Spleen (tissue), 11 donors: ENCODE measurements around the gene HES6. TPM values are rescaled to one million over a fixed set of nuclear protein-coding genes. Genes with fewer than 3 reads are reported as not detected.

Experiments
- DNase-seq: peaks from one replicate; pipeline ENCODE4 v3.0.0-alpha.2; 2020
- H3K27ac ChIP-seq, 8 donors: fragments of 200-600 bp; sonication (generic) in 7 of 8; 1 replicate in 4 of 8; 2 replicates in 4 of 8; pipeline versions ENCODE4 v1.5.0 to v1.8.0; 2016 to 2021; ENCODE audit warnings: inconsistent platforms in 4 of 8, mild to moderate bottlenecking in 4 of 8, moderate library complexity in 1 of 8
- H3K27me3 ChIP-seq, 7 donors: fragments of 200-600 bp; sonication (generic) in 6 of 7; replicated peaks in 1 of 7; 1 replicate in 4 of 7; 2 replicates in 3 of 7; pipeline versions ENCODE4 v1.5.0 to v1.8.0; 2016 to 2021; ENCODE audit warnings: inconsistent platforms in 3 of 7, mild to moderate bottlenecking in 1 of 7
- H3K36me3 ChIP-seq, 6 donors: fragments of 200-600 bp; sonication (generic) in 5 of 6; 1 replicate in 4 of 6; 2 replicates in 2 of 6; pipeline versions ENCODE4 v1.5.0 to v1.8.0; 2016 to 2021; ENCODE audit warnings: inconsistent platforms in 2 of 6
- H3K4me1 ChIP-seq, 6 donors: fragments of 200-600 bp; sonication (generic) in 5 of 6; 1 replicate in 3 of 6; 2 replicates in 3 of 6; pipeline versions ENCODE4 v1.5.0 to v1.8.0; 2016 to 2021; ENCODE audit warnings: inconsistent platforms in 3 of 6
- H3K4me3 ChIP-seq, 8 donors: fragments of 200-600 bp; sonication (generic) in 7 of 8; 1 replicate in 4 of 8; 2 replicates in 4 of 8; pipeline versions ENCODE4 v1.5.0 to v1.8.0; 2016 to 2021; ENCODE audit warnings: inconsistent platforms in 4 of 8, mild to moderate bottlenecking in 4 of 8, moderate library complexity in 2 of 8
- H3K9me3 ChIP-seq, 8 donors: fragments of 200-600 bp; sonication (generic) in 7 of 8; 1 replicate in 4 of 8; 2 replicates in 4 of 8; pipeline versions ENCODE4 v1.5.0 to v1.8.0; 2016 to 2021; ENCODE audit warnings: inconsistent platforms in 4 of 8
- CTCF ChIP-seq, 11 experiments: fragments of 200-600 bp in 7 of 11; fragments of 450-650 bp in 4 of 11; sonication (generic) in 4 of 11; IDR thresholded peaks in 8 of 11; conservative IDR thresholded peaks in 3 of 11; 1 replicate in 7 of 11; 2 replicates in 4 of 11; pipeline versions ENCODE4 v1.4.0 to v1.8.0; 2016 to 2021; ENCODE audit warnings: antibody characterized with exemption in 11 of 11, inconsistent platforms in 4 of 11, mild to moderate bottlenecking in 1 of 11
- POLR2A ChIP-seq, 3 donors: fragments of 450-650 bp; IDR thresholded peaks; one replicate each; pipeline ENCODE4 v1.5.1; 2017; ENCODE audit warnings: antibody characterized with exemption in 3 of 3, mild to moderate bottlenecking in 1 of 3
- POLR2AphosphoS5 ChIP-seq, 3 donors: sonication (generic); formaldehyde crosslinking; IDR thresholded peaks; one replicate each; pipeline ENCODE4 v1.5.1; 2017; ENCODE audit warnings: antibody characterized with exemption in 3 of 3
- WGBS, 5 donors: extraction: QIAGEN DNeasy Blood & Tissue Kit in 3 of 5; methylation state at CpG; one replicate each; pipeline versions ENCODE4 v1.1.5 to v1.1.7; 2013 to 2018; 5-methylcytosine and 5-hydroxymethylcytosine counted together
- intact Hi-C: fragments of 100-400 bp; cut with DNase I; formaldehyde crosslinking; loops from one replicate; pipeline ENCODE4 v1.15.0; 2023; ENCODE audit warnings: low total_unique reads
- polyA plus RNA-seq, 3 donors: library from polyadenylated mRNA; stranded (reverse); fragments of 200-250 nt; gene quantifications; one replicate each; pipeline ENCODE4 v1.2.1, GENCODE V29; 2013
- total RNA-seq, 7 donors: library from RNA; depleted of rRNA in 3 of 7; stranded (reverse); fragments of >200 nt in 3 of 7; fragmentation: NEBNext Ultra II Directional in 4 of 7; extraction: Animal tissue kit (Norgen Biotek cat#: 25700) in 4 of 7; gene quantifications; one replicate each; pipeline versions ENCODE4 v1.1.0 to v1.2.1, GENCODE V29; 2016 to 2021
- donor health status: healthy with polysubstance abuse.
- donor health status: DM: no; HTN: no; CAD: no; lungs with moderate emphysema.
- donor health status: DM: no; HTN: no; CAD: no.
- donor health status: Bipolar disorder and iron deficiency.
- donor health status: healthy.
- donor health status: DM: no; HTN: no; CAD: no.
- donor health status: DM: yes; HTN: yes; CAD: no.

The HES6 gene
- total and polyA plus RNA-seq, 10 donors: 3.9 to 22.7 (median 8.3) TPM

DNA sequence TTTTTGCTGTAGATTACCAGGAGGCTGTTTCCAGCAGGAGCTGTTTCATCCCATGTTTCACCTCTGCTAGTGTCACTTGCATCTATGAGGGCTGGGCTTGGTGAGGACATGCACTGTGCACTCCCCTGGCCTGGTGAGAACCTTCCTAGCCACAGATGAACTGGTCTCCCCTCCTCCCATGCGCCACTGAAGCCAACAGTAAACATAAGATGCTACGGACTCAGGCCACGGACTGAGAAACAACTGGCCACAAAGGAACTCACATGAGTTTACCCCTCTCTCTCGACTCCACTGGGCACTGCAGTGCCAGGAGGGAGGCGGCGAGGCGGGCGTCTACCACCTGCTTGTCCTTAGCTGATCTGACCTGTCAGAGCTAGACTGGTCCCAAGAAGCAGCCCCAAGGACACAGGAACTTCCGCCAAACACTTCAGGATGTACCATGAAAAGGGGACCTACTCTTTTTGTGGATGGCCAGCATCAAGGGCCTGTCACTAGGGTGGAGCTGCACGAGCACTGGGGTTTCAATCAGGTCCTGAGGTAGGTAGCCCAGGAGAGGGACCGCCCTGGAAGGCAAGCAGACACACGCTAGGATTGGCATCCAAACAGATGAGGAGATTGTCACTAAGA lies 22.8 kb upstream of the HES6 start:
- peaks cover 0 to 88% (median 34%) of the 10 kb centered on the region in 6 donors for H3K36me3 ChIP-seq
- no peaks in the 10 kb centered on the region for H3K27me3 ChIP-seq
- WGBS, 5 donors: 76 to 96% (median 89%) methylated on average over 11 to 12 of the region's 12 CpGs
- H3K9me3 ChIP-seq: no peaks in the 10 kb centered on the region
- TF ChIP-seq POLR2AphosphoS5 (IDR thresholded peaks at IDR 0.05) (no peak), CTCF (IDR thresholded peaks at IDR 0.05 in 8 of 11, conservative IDR thresholded peaks at IDR 0.05 in 3 of 11) (no peak), POLR2A (IDR thresholded peaks at IDR 0.05) (no peak)
- H3K27ac ChIP-seq: peak overlapping the region in 5 of 8 donors; percentile 54 to 71 (median 65)
- peaks cover 8 to 48% (median 28%) of the 10 kb centered on the region in 6 donors for H3K4me1 ChIP-seq
- DNase-seq: no peak
- no peak overlapping the region for H3K4me3 ChIP-seq
- intact Hi-C loops: no loop called here

- Histone ChIP-seq H3K36me3 (peaks cover 0 to 88% (median 32%) of the 10 kb centered on the region in 6 donors), H3K9me3 (no peaks in the 10 kb centered on the region), H3K27me3 (no peaks in the 10 kb centered on the region), H3K4me3 (no peak overlapping the region), H3K27ac (peak overlapping the region in 1 of 8 donors; percentile 70), H3K4me1 (peaks cover 8 to 50% (median 29%) of the 10 kb centered on the region in 6 donors)
- intact Hi-C loops: no loop called here
- TF ChIP-seq CTCF (IDR thresholded peaks at IDR 0.05 in 8 of 11, conservative IDR thresholded peaks at IDR 0.05 in 3 of 11): no peak
- TF ChIP-seq POLR2AphosphoS5 (IDR thresholded peaks at IDR 0.05): no peak
- no peak for TF ChIP-seq POLR2A (IDR thresholded peaks at IDR 0.05)
- no peak for DNase-seq
- WGBS, 5 donors: 87 to 95% (median 92%) methylated on average over 12 to 16 of the region's 16 CpGs
These were observed 22.0 kb upstream of the HES6 start for GRCh38 chr2:238261718-238262375.

GRCh38 chr2:238260883-238261282 lies 21.0 kb upstream of the HES6 start:
- Histone ChIP-seq H3K36me3 (peaks cover 0 to 88% (median 35%) of the 10 kb centered on the region in 6 donors), H3K27me3 (no peaks in the 10 kb centered on the region), H3K9me3 (no peaks in the 10 kb centered on the region), H3K4me1 (peaks cover 8 to 54% (median 29%) of the 10 kb centered on the region in 6 donors), H3K4me3 (peak overlapping the region in 2 of 8 donors; percentile 0 to 7), H3K27ac (no peak overlapping the region)
- intact Hi-C loops: no loop called here
- DNase-seq: no peak
- 61 to 82% (median 77%) methylated on average over 17 to 18 of the region's 18 CpGs for WGBS, 5 donors
- TF ChIP-seq CTCF (IDR thresholded peaks at IDR 0.05 in 8 of 11, conservative IDR thresholded peaks at IDR 0.05 in 3 of 11) (no peak), POLR2A (IDR thresholded peaks at IDR 0.05) (no peak), POLR2AphosphoS5 (IDR thresholded peaks at IDR 0.05) (no peak)
